HG02885 (cell line): ENCODE measurements around the gene NNMT.
"Not testable (repeated sequence)": the region's sequence is repeated elsewhere in the genome, so short reads cannot be mapped to it uniquely, and the experiment has no call there.

Experiments
- ATAC-seq: cut with Tn5 transposase; IDR thresholded peaks from one replicate; pipeline ENCODE4 v1.9.1; 2021; ENCODE audit warnings: mild to moderate bottlenecking; ENCODE audit not compliant: unreplicated experiment, poor library complexity

Gene NNMT

GRCh38 chr11:114304065-114304464 is 7.9 kb downstream of the NNMT start:
- ATAC-seq, result no peak

- ATAC-seq, result no peak
Observed at GRCh38 chr11:114304969-114305368, 8.8 kb downstream of the NNMT start.

- ATAC-seq, result no peak
Observed at GRCh38 chr11:114307524-114308203, 11.5 kb downstream of the NNMT start.

- ATAC-seq, result no peak
Observed at GRCh38 chr11:114308689-114309089, 12.5 kb downstream of the NNMT start.

- no peak for ATAC-seq
Observed at GRCh38 chr11:114309517-114309916, 13.3 kb downstream of the NNMT start.

- ATAC-seq, result no peak
Observed at GRCh38 chr11:114310095-114310494, 13.9 kb downstream of the NNMT start.

- ATAC-seq, result no peak
Observed at GRCh38 chr11:114311946-114312345, 15.7 kb downstream of the NNMT start.

- ATAC-seq, result no peak
Observed at GRCh38 chr11:114314096-114314495, 17.9 kb downstream of the NNMT start.

- ATAC-seq, result no peak
Observed at GRCh38 chr11:114315749-114316368, 19.7 kb downstream of the NNMT start.

GRCh38 chr11:114316980-114317786 is 21.0 kb downstream of the NNMT start:
- no peak for ATAC-seq

- ATAC-seq, result no peak
Observed at GRCh38 chr11:114317787-114318137, 21.6 kb downstream of the NNMT start.

GRCh38 chr11:114318361-114318760 is 22.2 kb downstream of the NNMT start:
- ATAC-seq, result no peak

GRCh38 chr11:114319716-114320328 is 23.6 kb downstream of the NNMT start:
- ATAC-seq, result no peak

GRCh38 chr11:114321621-114322257 is 25.5 kb downstream of the NNMT start:
- ATAC-seq, result no peak

GRCh38 chr11:114322934-114323333 is 26.7 kb downstream of the NNMT start:
- no peak for ATAC-seq

- no peak for ATAC-seq
Observed at GRCh38 chr11:114326151-114326550, 30.0 kb downstream of the NNMT start.

GRCh38 chr11:114326776-114327175 is 30.6 kb downstream of the NNMT start:
- no peak for ATAC-seq

GRCh38 chr11:114330373-114330772 is 34.2 kb downstream of the NNMT start:
- no peak for ATAC-seq

GRCh38 chr11:114340311-114341131 is 44.3 kb downstream of the NNMT start:
- ATAC-seq, result no peak

GRCh38 chr11:114341667-114342066 is 45.5 kb downstream of the NNMT start:
- not testable (repeated sequence) for ATAC-seq
